Measurements from ENCODE around the gene KSR2. TPM values are rescaled to one million over a fixed set of nuclear protein-coding genes. Genes with fewer than 3 reads are reported as not detected.

Gene KSR2
- total and polyA plus RNA-seq, 2 experiments from 2014 or later: under 0.01 to 0.02 TPM

DNA sequence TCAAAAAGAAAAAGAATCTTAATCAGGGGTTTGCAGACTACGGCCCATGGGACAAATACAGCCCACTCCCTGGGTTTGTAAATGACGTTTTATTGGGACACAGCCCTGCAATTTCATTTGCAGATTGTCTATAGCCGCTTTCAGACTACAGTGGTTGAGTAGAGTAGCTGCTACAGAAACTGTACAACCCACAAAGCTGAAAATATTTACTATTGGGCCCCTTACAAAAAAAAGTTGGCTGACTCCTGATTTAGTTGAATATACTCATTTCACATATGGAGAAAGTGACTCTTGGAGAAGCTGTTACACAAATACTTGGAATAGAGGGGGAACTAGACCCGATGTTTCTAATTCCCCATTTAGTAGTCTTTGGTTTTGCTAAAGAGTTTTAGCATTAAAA lies 444.8 kb downstream of the KSR2 start:
- no peak for TF ChIP-seq CTCF (IDR thresholded peaks at IDR 0.05; ENCODE audit: low read depth, low read length)
- no peak for DNase-seq (ENCODE audit: low read depth in 1 of 2, low spot score in 1 of 2)
- no peaks in the 10 kb centered on the region for H3K9me3 ChIP-seq (ENCODE audit: low read depth)
- no peak overlapping the region for H3K27ac ChIP-seq
- no peak overlapping the region for H3K4me3 ChIP-seq
- H3K36me3 ChIP-seq: no peaks in the 10 kb centered on the region
- H3K4me1 ChIP-seq (ENCODE audit: low read depth): no peaks in the 10 kb centered on the region
- no peaks in the 10 kb centered on the region for H3K27me3 ChIP-seq

- Histone ChIP-seq H3K4me1 (ENCODE audit: low read depth) (no peaks in the 10 kb centered on the region), H3K9me3 (ENCODE audit: low read depth) (no peaks in the 10 kb centered on the region), H3K27ac (no peak overlapping the region), H3K27me3 (no peaks in the 10 kb centered on the region), H3K36me3 (no peaks in the 10 kb centered on the region), H3K4me3 (no peak overlapping the region)
- DNase-seq (ENCODE audit: low read depth in 1 of 2, low spot score in 1 of 2): no peak
- TF ChIP-seq CTCF (IDR thresholded peaks at IDR 0.05; ENCODE audit: low read depth, low read length): no peak
Measured at GRCh38 chr12:117522559-117522958, 446.2 kb downstream of the KSR2 start.

GRCh38 chr12:117521867-117522266 lies 446.9 kb downstream of the KSR2 start:
- H3K4me1 ChIP-seq (ENCODE audit: low read depth): no peaks in the 10 kb centered on the region
- no peak for TF ChIP-seq CTCF (IDR thresholded peaks at IDR 0.05; ENCODE audit: low read depth, low read length)
- H3K4me3 ChIP-seq: no peak overlapping the region

DNA sequence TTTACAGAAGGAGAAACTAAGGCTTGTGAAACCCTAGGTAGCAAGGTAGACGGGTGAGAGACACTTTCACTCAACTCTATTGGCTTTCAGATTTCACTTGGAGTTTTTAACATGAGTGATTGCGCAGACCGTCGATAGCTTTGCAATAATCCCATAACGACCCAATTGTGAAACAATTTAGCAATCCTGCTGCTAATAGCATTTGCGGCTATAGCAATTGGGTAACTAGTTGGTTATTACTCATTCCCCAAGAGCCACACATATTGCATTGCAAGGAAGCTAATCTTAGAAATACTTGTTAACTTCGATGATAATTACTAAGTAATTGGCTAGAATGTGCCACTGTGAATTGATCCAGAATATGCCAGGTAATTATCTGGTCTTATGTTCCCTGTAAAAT lies 447.4 kb downstream of the KSR2 start:
- Histone ChIP-seq H3K27me3 (no peaks in the 10 kb centered on the region), H3K9me3 (ENCODE audit: low read depth) (no peaks in the 10 kb centered on the region), H3K27ac (no peak overlapping the region), H3K4me3 (no peak overlapping the region), H3K4me1 (ENCODE audit: low read depth) (no peaks in the 10 kb centered on the region), H3K36me3 (no peaks in the 10 kb centered on the region)
- DNase-seq (ENCODE audit: low read depth in 1 of 2, low spot score in 1 of 2): no peak
- TF ChIP-seq CTCF (IDR thresholded peaks at IDR 0.05; ENCODE audit: low read depth, low read length): no peak

More at GRCh38 chr12:117521867-117522266, 446.9 kb downstream of the KSR2 start:
- H3K27me3 ChIP-seq: no peaks in the 10 kb centered on the region
- H3K27ac ChIP-seq: no peak overlapping the region
- H3K36me3 ChIP-seq: no peaks in the 10 kb centered on the region
- no peaks in the 10 kb centered on the region for H3K9me3 ChIP-seq (ENCODE audit: low read depth)
- no peak for DNase-seq (ENCODE audit: low read depth in 1 of 2, low spot score in 1 of 2)

- no peak for TF ChIP-seq CTCF (IDR thresholded peaks at IDR 0.05; ENCODE audit: low read depth, low read length)
- Histone ChIP-seq H3K27me3 (no peaks in the 10 kb centered on the region), H3K27ac (no peak overlapping the region)
Measured at GRCh38 chr12:117518594-117519270, 450.1 kb downstream of the KSR2 start.

More at GRCh38 chr12:117518594-117519270, 450.1 kb downstream of the KSR2 start:
- Histone ChIP-seq H3K4me3 (no peak overlapping the region), H3K9me3 (ENCODE audit: low read depth) (no peaks in the 10 kb centered on the region), H3K4me1 (ENCODE audit: low read depth) (no peaks in the 10 kb centered on the region), H3K36me3 (no peaks in the 10 kb centered on the region)
- DNase-seq (ENCODE audit: low read depth in 1 of 2, low spot score in 1 of 2): no peak
